Measurements from ENCODE around the gene C16orf78. TPM values are rescaled to one million over a fixed set of nuclear protein-coding genes. Genes with fewer than 3 reads are reported as not detected.

The C16orf78 gene
- total RNA-seq, 1 donor from 2014 or later: not detected

DNA sequence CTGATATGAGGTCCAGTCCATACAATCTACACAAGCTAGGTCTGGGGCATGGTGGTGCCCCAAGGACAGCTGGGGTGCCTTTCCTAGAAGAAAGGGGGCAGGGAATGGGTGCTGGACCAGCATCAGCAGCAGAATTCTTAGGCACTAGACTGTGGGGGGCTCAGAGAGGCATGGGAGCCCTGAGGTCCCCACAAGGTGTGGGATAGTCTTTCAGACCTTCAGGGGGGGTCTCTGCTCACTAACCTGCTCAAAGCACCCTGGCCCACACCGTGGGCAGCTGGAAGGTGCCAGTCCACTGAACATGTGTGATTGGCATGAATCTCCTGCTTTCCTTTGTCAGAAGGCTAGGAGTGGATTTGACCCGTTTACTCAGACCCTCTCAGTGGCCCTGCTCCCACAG is 26.1 kb upstream of the C16orf78 start:
- Histone ChIP-seq H3K79me2 (ENCODE audit: insufficient read depth, low read length) (no peaks in the 10 kb centered on the region), H3K4me2 (ENCODE audit: low read length) (no peak overlapping the region), H4K20me1 (ENCODE audit: insufficient read depth, low read length) (no peaks in the 10 kb centered on the region), H3K36me3 (ENCODE audit: insufficient read depth, low read length) (no peaks in the 10 kb centered on the region), H3K27ac (ENCODE audit: low read depth, low read length) (no peak overlapping the region), H3K4me1 (ENCODE audit: insufficient read depth, low read length) (no peaks in the 10 kb centered on the region), H3K9ac (ENCODE audit: low read length) (no peak overlapping the region), H3K9me3 (ENCODE audit: insufficient read depth, low read depth, low read length) (no peaks in the 10 kb centered on the region), H3K27me3 (ENCODE audit: insufficient read depth, low read length) (peaks cover 2% of the 10 kb centered on the region), H2AFZ (ENCODE audit: low read depth, low read length) (no peak overlapping the region), H3K4me3 (ENCODE audit: insufficient read depth, low read depth, low read length) (no peak overlapping the region)
- Mint-ChIP-seq H3K4me1 (ENCODE audit: low read depth, unreplicated experiment) (no peaks in the 10 kb centered on the region), H3K36me3 (ENCODE audit: low read depth, unreplicated experiment) (no peaks in the 10 kb centered on the region), H3K4me3 (ENCODE audit: unreplicated experiment) (no peak overlapping the region), H3K27me3 (ENCODE audit: low read depth, unreplicated experiment) (peaks cover 85% of the 10 kb centered on the region), H3K27ac (ENCODE audit: unreplicated experiment) (no peak overlapping the region), H3K9me3 (ENCODE audit: unreplicated experiment) (no peaks in the 10 kb centered on the region)
- DNase-seq (ENCODE audit: low read depth) (no peak), FAIRE-seq (no peak)
- no peak for TF ChIP-seq EZH2 (IDR thresholded peaks at IDR 0.05; ENCODE audit: insufficient read depth, low read length)
- TF ChIP-seq, protein P1, sequence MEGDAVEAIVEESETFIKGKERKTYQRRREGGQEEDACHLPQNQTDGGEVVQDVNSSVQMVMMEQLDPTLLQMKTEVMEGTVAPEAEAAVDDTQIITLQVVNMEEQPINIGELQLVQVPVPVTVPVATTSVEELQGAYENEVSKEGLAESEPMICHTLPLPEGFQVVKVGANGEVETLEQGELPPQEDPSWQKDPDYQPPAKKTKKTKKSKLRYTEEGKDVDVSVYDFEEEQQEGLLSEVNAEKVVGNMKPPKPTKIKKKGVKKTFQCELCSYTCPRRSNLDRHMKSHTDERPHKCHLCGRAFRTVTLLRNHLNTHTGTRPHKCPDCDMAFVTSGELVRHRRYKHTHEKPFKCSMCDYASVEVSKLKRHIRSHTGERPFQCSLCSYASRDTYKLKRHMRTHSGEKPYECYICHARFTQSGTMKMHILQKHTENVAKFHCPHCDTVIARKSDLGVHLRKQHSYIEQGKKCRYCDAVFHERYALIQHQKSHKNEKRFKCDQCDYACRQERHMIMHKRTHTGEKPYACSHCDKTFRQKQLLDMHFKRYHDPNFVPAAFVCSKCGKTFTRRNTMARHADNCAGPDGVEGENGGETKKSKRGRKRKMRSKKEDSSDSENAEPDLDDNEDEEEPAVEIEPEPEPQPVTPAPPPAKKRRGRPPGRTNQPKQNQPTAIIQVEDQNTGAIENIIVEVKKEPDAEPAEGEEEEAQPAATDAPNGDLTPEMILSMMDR (IDR thresholded peaks at IDR 0.05; ENCODE audit: insufficient read depth, low read depth, low read length): no peak

DNA sequence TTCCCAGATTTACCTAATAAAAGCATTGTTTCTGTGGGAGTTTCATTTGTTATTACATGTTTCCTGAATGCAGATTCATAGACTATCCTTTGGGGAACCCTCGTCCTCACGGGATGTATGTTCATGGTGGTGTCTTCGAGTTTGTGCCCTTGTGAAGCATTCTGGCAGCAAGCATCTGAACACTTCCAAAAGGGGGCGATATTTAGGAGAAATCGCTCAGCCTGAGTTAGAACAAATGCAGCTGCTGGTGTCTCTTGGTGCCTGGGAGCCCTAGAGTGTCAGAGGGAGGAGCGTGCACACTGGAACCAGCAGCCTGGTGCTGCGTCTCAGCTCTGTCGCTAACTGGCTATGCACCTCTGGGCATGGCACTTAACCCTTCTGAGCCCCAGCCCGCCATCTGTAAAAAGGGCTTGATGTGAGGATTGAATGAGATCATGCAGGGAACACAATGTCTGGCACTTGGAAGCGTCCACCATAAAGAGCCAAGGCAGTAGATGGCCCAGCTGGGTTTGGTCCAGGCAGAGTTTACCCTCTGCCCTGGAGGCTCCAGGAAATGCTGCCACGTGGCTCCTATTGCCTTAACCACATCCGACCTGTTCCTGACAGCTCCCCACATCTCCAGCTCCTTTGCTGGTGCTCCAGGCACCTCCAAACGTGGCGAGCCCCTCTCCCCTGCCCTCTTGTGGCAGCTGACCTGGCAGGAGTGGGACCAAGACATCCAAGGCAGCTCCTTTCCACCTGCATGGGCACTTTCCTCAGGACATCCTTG is 25.0 kb upstream of the C16orf78 start:
- H3K36me3 ChIP-seq (ENCODE audit: insufficient read depth, low read length): no peaks in the 10 kb centered on the region
- Mint-ChIP-seq H3K4me3 (ENCODE audit: unreplicated experiment) (no peak overlapping the region), H3K27me3 (ENCODE audit: low read depth, unreplicated experiment) (peaks cover 77% of the 10 kb centered on the region), H3K9me3 (ENCODE audit: unreplicated experiment) (no peaks in the 10 kb centered on the region), H3K36me3 (ENCODE audit: low read depth, unreplicated experiment) (no peaks in the 10 kb centered on the region), H3K27ac (ENCODE audit: unreplicated experiment) (no peak overlapping the region), H3K4me1 (ENCODE audit: low read depth, unreplicated experiment) (no peaks in the 10 kb centered on the region)
- FAIRE-seq (no peak), DNase-seq (ENCODE audit: low read depth) (no peak)
- H3K9me3 ChIP-seq (ENCODE audit: insufficient read depth, low read depth, low read length): no peaks in the 10 kb centered on the region
- no peaks in the 10 kb centered on the region for H4K20me1 ChIP-seq (ENCODE audit: insufficient read depth, low read length)
- no peak overlapping the region for H3K27ac ChIP-seq (ENCODE audit: low read depth, low read length)
- H3K27me3 ChIP-seq (ENCODE audit: insufficient read depth, low read length): peaks cover 2% of the 10 kb centered on the region
- no peaks in the 10 kb centered on the region for H3K79me2 ChIP-seq (ENCODE audit: insufficient read depth, low read length)
- TF ChIP-seq EZH2 (IDR thresholded peaks at IDR 0.05; ENCODE audit: insufficient read depth, low read length): no peak
- TF ChIP-seq, protein P1 (IDR thresholded peaks at IDR 0.05; ENCODE audit: insufficient read depth, low read depth, low read length): no peak
- no peak overlapping the region for H2AFZ ChIP-seq (ENCODE audit: low read depth, low read length)
- no peak overlapping the region for H3K4me2 ChIP-seq (ENCODE audit: low read length)
- no peak overlapping the region for H3K9ac ChIP-seq (ENCODE audit: low read length)
- no peak overlapping the region for H3K4me3 ChIP-seq (ENCODE audit: insufficient read depth, low read depth, low read length)
- no peaks in the 10 kb centered on the region for H3K4me1 ChIP-seq (ENCODE audit: insufficient read depth, low read length)
